GM21619 (cell line): ENCODE results near the gene SMIM1.
"Not testable (repeated sequence)": the region's sequence is repeated elsewhere in the genome, so short reads cannot be mapped to it uniquely, and the experiment has no call there.

Experiments
- ATAC-seq: cut with Tn5 transposase; IDR thresholded peaks from one replicate; pipeline ENCODE4 v1.9.1; 2021; ENCODE audit not compliant: unreplicated experiment

SMIM1 gene

GRCh38 chr1:3772715-3773571 is at the start of gene SMIM1:
SMIM1 (plus strand) TSS chr1:3772749; CDS start chr1:3775374, 2,625 bp downstream.
- ATAC-seq = peak; percentile 14

- no peak for ATAC-seq
Measured at GRCh38 chr1:3722846-3723245, 49.7 kb upstream of the SMIM1 start.

- not testable (repeated sequence) for ATAC-seq
Measured at GRCh38 chr1:3724416-3725030, 48.0 kb upstream of the SMIM1 start.

GRCh38 chr1:3725366-3725765 is 47.2 kb upstream of the SMIM1 start:
- ATAC-seq = no peak

- ATAC-seq = no peak
Measured at GRCh38 chr1:3727042-3727824, 45.3 kb upstream of the SMIM1 start.

- ATAC-seq = no peak
Measured at GRCh38 chr1:3727825-3728776, 44.4 kb upstream of the SMIM1 start.

- no peak for ATAC-seq
Measured at GRCh38 chr1:3729594-3730542, 42.7 kb upstream of the SMIM1 start.

GRCh38 chr1:3730543-3731247 is 41.9 kb upstream of the SMIM1 start:
- no peak for ATAC-seq

- ATAC-seq = no peak
Measured at GRCh38 chr1:3731583-3732433, 40.7 kb upstream of the SMIM1 start.

- ATAC-seq = no peak
Measured at GRCh38 chr1:3732434-3733093, 40.0 kb upstream of the SMIM1 start.

GRCh38 chr1:3733094-3733882 is 39.3 kb upstream of the SMIM1 start:
- no peak for ATAC-seq

- no peak for ATAC-seq
Measured at GRCh38 chr1:3733883-3734589, 38.5 kb upstream of the SMIM1 start.

GRCh38 chr1:3734602-3735001 is 37.9 kb upstream of the SMIM1 start:
- ATAC-seq = no peak

GRCh38 chr1:3735027-3735681 is 37.4 kb upstream of the SMIM1 start:
- ATAC-seq = no peak

- no peak for ATAC-seq
Measured at GRCh38 chr1:3735688-3736087, 36.9 kb upstream of the SMIM1 start.
